MCF 10A (cell line): Measurements from ENCODE around the gene SEC14L2. TPM values are rescaled to one million over a fixed set of nuclear protein-coding genes. Genes with fewer than 3 reads are reported as not detected.
A peak's percentile ranks its signal among the peaks of the same experiment; 100 is the strongest.

ENCODE experiments used
- BruUV-seq: library from RNA; stranded (reverse); fragments of 400-500 nt; replicated peaks from 2 replicates; lab custom pipeline; 2021; lab: Mats Ljungman, UMichigan
- CTCF ChIA-PET: fragments of 300-600 bp; sonication (Branson Sonifier 250); formaldehyde crosslinking; extraction: SDS; loops from one replicate; lab custom pipeline; 2021; ENCODE audit warnings: antibody characterized with exemption, inconsistent platforms; lab: Yijun Ruan, JAX
- POLR2A ChIA-PET: fragments of 300-600, 350-650 bp; sonication (Branson Sonifier 250); formaldehyde crosslinking; extraction: SDS; loops from one replicate; lab custom pipeline; 2020; ENCODE audit warnings: antibody characterized with exemption, inconsistent platforms; lab: Yijun Ruan, JAX
- DNase-seq: peaks from one replicate; pipeline ENCODE4 v3.0.0-alpha.2; 2018; ENCODE audit not compliant: unreplicated experiment
- H3K27ac Mint-ChIP-seq: one replicate; pipeline ENCODE4 v1.8.0; 2022; ENCODE audit warnings: mild to moderate bottlenecking, low read depth, mixed read lengths; ENCODE audit not compliant: unreplicated experiment
- H3K27me3 Mint-ChIP-seq: one replicate; pipeline ENCODE4 v1.8.0; 2022; ENCODE audit warnings: mixed read lengths; ENCODE audit not compliant: insufficient read depth, unreplicated experiment
- H3K36me3 Mint-ChIP-seq: one replicate; pipeline ENCODE4 v1.8.0; 2022; ENCODE audit warnings: mild to moderate bottlenecking, moderate library complexity, mixed read lengths; ENCODE audit not compliant: insufficient read depth, unreplicated experiment
- H3K4me1 Mint-ChIP-seq: one replicate; pipeline ENCODE4 v1.8.0; 2022; ENCODE audit warnings: mixed read lengths; ENCODE audit not compliant: insufficient read depth, unreplicated experiment
- H3K4me3 Mint-ChIP-seq: one replicate; pipeline ENCODE4 v1.8.0; 2022; ENCODE audit warnings: mild to moderate bottlenecking, moderate library complexity, mixed read lengths; ENCODE audit not compliant: unreplicated experiment
- H3K9me3 Mint-ChIP-seq: one replicate; pipeline ENCODE4 v1.8.0; 2022; ENCODE audit warnings: mixed read lengths; ENCODE audit not compliant: unreplicated experiment
- CTCF ChIP-seq: fragments of 200-600 bp; IDR thresholded peaks from one replicate; pipeline ENCODE4 v1.8.0; 2022; ENCODE audit warnings: antibody characterized with exemption, mild to moderate bottlenecking; ENCODE audit not compliant: unreplicated experiment
- intact Hi-C: fragments of 100-400 bp; cut with micrococcal nuclease; formaldehyde crosslinking; loops from 2 replicates; pipeline ENCODE4 v1.14.1; 2022
- total RNA-seq: library from RNA; stranded (reverse); gene quantifications from 2 replicates; pipeline ENCODE4 v1.2.3, GENCODE V29; 2022

Gene SEC14L2
- total RNA-seq, 1 experiment from 2014 or later = 29.1 TPM

GRCh38 chr22:30414525-30415047, 17.8 kb downstream of the SEC14L2 start:
- no peak for TF ChIP-seq CTCF
- intact Hi-C loops = no loop called here
- no peak for DNase-seq
- H3K9me3 Mint-ChIP-seq = no peaks in the 10 kb centered on the region
- peak overlapping the region; percentile 66 for H3K27ac Mint-ChIP-seq
- ChIA-PET POLR2A (interaction anchor here (0.6 to 11.3 kb wide), 3 partner anchors 7 to 32 kb away, joined by 3 to 342 read pairs (median 90); partner anchors contain the start of genes MTFP1 and SEC14L2), CTCF (interaction anchor here (0.5 to 5.4 kb wide), 8 partner anchors 9 to 839 kb away, joined by 3 to 59 read pairs (median 3); partner anchors contain the start of genes MTFP1 and RNF215)
- peaks cover 35% of the 10 kb centered on the region for H3K4me1 Mint-ChIP-seq
- peaks cover 95% of the 10 kb centered on the region for H3K36me3 Mint-ChIP-seq
- H3K4me3 Mint-ChIP-seq = peak overlapping the region; percentile 12
- H3K27me3 Mint-ChIP-seq = no peaks in the 10 kb centered on the region
- BruUV-seq = no TSS peak

GRCh38 chr22:30416403-30416802, 19.6 kb downstream of the SEC14L2 start:
- BruUV-seq = no TSS peak
- H3K36me3 Mint-ChIP-seq = peaks cover 95% of the 10 kb centered on the region
- no peaks in the 10 kb centered on the region for H3K27me3 Mint-ChIP-seq
- TF ChIP-seq CTCF = no peak
- peaks cover 39% of the 10 kb centered on the region for H3K4me1 Mint-ChIP-seq
- H3K27ac Mint-ChIP-seq = no peak overlapping the region
- intact Hi-C loops = no loop called here
- CTCF ChIA-PET = interaction anchor here (0.7 kb wide), 1 partner anchor 30 kb away, joined by 3 read pairs; no protein-coding TSS in a partner anchor
- H3K4me3 Mint-ChIP-seq = no peak overlapping the region
- DNase-seq = no peak
- POLR2A ChIA-PET = interaction anchor here (11.0 to 14.3 kb wide), 2 partner anchors 7 to 21 kb away, joined by 342 to 532 read pairs; partner anchors contain the start of genes RNF215 and SEC14L2
- H3K9me3 Mint-ChIP-seq = no peaks in the 10 kb centered on the region

DNA sequence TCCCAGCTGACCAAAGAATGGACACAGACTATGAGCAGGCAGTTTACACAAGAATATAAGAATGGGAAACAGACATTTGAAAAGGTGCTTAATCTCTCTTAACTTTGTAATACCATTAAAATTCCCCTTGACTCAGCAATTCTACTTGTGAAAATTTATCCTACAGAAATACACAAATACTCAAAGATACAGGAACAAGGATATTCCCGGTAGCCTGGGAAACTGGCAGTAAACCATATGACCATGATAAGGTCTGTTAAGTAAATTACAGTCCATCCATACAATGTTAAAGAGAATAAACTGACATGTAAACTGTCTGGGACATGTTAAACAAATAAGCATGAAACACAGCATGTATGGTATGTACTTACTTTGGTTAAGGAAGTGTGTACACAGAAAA, 20.0 kb downstream of the SEC14L2 start:
- TF ChIP-seq CTCF = no peak
- no TSS peak for BruUV-seq
- H3K36me3 Mint-ChIP-seq = peaks cover 95% of the 10 kb centered on the region
- no peaks in the 10 kb centered on the region for H3K27me3 Mint-ChIP-seq
- H3K27ac Mint-ChIP-seq = no peak overlapping the region
- no peaks in the 10 kb centered on the region for H3K9me3 Mint-ChIP-seq
- ChIA-PET CTCF (no interaction called here), POLR2A (interaction anchor here (11.0 to 14.3 kb wide), 2 partner anchors 7 to 22 kb away, joined by 342 to 532 read pairs; partner anchors contain the start of genes RNF215 and SEC14L2)
- intact Hi-C loops = no loop called here
- no peak overlapping the region for H3K4me3 Mint-ChIP-seq
- peaks cover 38% of the 10 kb centered on the region for H3K4me1 Mint-ChIP-seq
- DNase-seq = no peak

GRCh38 chr22:30420347-30421125, 23.7 kb downstream of the SEC14L2 start:
- no peaks in the 10 kb centered on the region for H3K27me3 Mint-ChIP-seq
- H3K36me3 Mint-ChIP-seq = peaks cover 74% of the 10 kb centered on the region
- peaks cover 37% of the 10 kb centered on the region for H3K4me1 Mint-ChIP-seq
- peak overlapping the region; percentile 54 for H3K4me3 Mint-ChIP-seq
- POLR2A ChIA-PET = interaction anchor here (1.0 to 14.3 kb wide), 3 partner anchors 11 to 816 kb away, joined by 3 to 532 read pairs (median 342); partner anchors contain the start of genes RNF215 and SEC14L2
- peak overlapping the region; percentile 89 for H3K27ac Mint-ChIP-seq
- DNase-seq = peak; percentile 93
- CTCF ChIA-PET = interaction anchor here (0.6 to 8.4 kb wide), 8 partner anchors 8 to 214 kb away, joined by 3 to 83 read pairs (median 5); no protein-coding TSS in a partner anchor
- BruUV-seq = no TSS peak
- TF ChIP-seq CTCF = no peak
- no peaks in the 10 kb centered on the region for H3K9me3 Mint-ChIP-seq
- intact Hi-C loops = loop anchor here (1.0 kb wide), 1 partner anchor 8 kb away; no protein-coding TSS in a partner anchor
